ENCODE data around the gene FAM3B.

The FAM3B gene

DNA sequence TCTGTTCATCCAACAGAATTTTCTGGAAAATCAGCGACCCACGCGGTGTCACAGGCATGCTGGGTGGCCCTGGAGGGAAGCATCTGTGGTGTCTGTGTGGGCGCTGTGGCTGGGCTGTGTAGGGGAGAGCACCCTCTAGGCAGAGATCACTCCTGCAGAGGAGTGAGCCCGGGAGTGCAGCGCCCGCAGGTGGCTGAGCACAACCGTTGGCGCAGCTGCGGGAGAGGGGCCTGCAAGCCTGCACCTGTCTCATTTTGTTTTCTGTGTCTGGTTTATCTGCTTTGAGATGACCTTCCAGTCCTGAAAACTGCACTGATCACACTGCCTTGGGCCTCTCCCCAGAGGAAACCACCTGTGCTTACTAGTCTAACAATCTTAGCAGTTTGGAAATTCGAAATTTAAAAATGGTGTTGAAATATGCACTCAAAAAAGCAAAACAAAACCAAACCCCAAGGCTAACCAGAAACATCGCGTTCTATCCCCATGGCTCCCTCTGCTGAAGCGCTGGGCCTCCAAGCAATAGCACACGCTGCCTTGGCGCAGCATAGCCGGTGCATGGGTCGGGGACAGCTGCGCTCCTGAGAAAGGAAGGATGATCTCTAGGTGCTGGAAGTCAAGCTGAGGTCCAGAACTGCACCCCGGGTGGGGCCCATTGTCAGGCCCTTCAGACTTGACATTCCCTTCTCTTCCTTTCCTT, 4.8 kb downstream of the FAM3B start:
- H3K4me3 ChIP-seq (replicated peaks; ENCODE audit: insufficient read depth, low read length): no peak overlapping the region
- no peaks in the 10 kb centered on the region for H3K27me3 ChIP-seq (ENCODE audit: insufficient read depth, poor library complexity, severe bottlenecking)
- TF ChIP-seq, protein P1, sequence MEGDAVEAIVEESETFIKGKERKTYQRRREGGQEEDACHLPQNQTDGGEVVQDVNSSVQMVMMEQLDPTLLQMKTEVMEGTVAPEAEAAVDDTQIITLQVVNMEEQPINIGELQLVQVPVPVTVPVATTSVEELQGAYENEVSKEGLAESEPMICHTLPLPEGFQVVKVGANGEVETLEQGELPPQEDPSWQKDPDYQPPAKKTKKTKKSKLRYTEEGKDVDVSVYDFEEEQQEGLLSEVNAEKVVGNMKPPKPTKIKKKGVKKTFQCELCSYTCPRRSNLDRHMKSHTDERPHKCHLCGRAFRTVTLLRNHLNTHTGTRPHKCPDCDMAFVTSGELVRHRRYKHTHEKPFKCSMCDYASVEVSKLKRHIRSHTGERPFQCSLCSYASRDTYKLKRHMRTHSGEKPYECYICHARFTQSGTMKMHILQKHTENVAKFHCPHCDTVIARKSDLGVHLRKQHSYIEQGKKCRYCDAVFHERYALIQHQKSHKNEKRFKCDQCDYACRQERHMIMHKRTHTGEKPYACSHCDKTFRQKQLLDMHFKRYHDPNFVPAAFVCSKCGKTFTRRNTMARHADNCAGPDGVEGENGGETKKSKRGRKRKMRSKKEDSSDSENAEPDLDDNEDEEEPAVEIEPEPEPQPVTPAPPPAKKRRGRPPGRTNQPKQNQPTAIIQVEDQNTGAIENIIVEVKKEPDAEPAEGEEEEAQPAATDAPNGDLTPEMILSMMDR (IDR thresholded peaks at IDR 0.05; ENCODE audit: insufficient read depth, low read length): no peak
- H3K27ac ChIP-seq (replicated peaks): no peak overlapping the region
- DNase-seq (ENCODE audit: low read depth in 1 of 2, low spot score in 1 of 2): no peak

DNA sequence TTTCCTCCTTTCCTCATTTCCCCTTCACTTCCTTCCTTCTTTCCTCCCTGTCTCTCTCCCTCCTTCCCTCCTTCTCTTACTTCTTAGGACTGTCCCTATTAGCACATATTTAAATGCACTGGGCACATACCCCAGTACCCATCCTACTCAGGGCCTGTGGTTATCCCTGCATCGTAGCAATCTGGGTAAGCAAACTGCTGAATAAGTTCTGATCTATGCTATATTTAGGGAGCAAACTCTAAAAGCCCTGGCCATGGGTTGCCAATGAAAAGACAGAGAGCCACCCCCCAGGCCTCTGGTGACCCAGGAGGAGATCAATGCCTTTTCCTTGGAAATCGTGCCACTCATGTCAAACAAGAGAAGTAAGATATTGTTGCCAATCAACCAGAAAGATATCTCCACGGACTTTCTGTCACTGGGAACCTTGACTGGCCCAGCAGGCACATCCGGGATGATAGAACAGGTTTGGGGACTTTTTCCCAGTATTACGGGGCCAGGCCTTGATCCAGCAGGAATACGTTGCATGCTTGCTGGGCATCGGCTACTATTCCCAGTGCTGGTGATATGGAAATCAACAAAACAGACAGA, 5.4 kb downstream of the FAM3B start:
- Histone ChIP-seq H3K4me3 (replicated peaks; ENCODE audit: insufficient read depth, low read length) (no peak overlapping the region), H3K27ac (replicated peaks) (no peak overlapping the region), H3K27me3 (ENCODE audit: insufficient read depth, poor library complexity, severe bottlenecking) (no peaks in the 10 kb centered on the region)
- TF ChIP-seq GABPA (IDR thresholded peaks at IDR 0.05; ENCODE audit: low read depth): no peak
- no peak for TF ChIP-seq POLR2AphosphoS5 (IDR thresholded peaks at IDR 0.05; ENCODE audit: low read depth)
- TF ChIP-seq, protein P1 (IDR thresholded peaks at IDR 0.05; ENCODE audit: insufficient read depth, low read length): no peak
- no peak for TF ChIP-seq SPI1 (IDR thresholded peaks at IDR 0.05; ENCODE audit: borderline replicate concordance, low read depth)
- TF ChIP-seq, protein P2, sequence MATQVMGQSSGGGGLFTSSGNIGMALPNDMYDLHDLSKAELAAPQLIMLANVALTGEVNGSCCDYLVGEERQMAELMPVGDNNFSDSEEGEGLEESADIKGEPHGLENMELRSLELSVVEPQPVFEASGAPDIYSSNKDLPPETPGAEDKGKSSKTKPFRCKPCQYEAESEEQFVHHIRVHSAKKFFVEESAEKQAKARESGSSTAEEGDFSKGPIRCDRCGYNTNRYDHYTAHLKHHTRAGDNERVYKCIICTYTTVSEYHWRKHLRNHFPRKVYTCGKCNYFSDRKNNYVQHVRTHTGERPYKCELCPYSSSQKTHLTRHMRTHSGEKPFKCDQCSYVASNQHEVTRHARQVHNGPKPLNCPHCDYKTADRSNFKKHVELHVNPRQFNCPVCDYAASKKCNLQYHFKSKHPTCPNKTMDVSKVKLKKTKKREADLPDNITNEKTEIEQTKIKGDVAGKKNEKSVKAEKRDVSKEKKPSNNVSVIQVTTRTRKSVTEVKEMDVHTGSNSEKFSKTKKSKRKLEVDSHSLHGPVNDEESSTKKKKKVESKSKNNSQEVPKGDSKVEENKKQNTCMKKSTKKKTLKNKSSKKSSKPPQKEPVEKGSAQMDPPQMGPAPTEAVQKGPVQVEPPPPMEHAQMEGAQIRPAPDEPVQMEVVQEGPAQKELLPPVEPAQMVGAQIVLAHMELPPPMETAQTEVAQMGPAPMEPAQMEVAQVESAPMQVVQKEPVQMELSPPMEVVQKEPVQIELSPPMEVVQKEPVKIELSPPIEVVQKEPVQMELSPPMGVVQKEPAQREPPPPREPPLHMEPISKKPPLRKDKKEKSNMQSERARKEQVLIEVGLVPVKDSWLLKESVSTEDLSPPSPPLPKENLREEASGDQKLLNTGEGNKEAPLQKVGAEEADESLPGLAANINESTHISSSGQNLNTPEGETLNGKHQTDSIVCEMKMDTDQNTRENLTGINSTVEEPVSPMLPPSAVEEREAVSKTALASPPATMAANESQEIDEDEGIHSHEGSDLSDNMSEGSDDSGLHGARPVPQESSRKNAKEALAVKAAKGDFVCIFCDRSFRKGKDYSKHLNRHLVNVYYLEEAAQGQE (IDR thresholded peaks at IDR 0.05; ENCODE audit: insufficient replicate concordance, low read depth): no peak
- DNase-seq (ENCODE audit: low read depth in 1 of 2, low spot score in 1 of 2): no peak

DNA sequence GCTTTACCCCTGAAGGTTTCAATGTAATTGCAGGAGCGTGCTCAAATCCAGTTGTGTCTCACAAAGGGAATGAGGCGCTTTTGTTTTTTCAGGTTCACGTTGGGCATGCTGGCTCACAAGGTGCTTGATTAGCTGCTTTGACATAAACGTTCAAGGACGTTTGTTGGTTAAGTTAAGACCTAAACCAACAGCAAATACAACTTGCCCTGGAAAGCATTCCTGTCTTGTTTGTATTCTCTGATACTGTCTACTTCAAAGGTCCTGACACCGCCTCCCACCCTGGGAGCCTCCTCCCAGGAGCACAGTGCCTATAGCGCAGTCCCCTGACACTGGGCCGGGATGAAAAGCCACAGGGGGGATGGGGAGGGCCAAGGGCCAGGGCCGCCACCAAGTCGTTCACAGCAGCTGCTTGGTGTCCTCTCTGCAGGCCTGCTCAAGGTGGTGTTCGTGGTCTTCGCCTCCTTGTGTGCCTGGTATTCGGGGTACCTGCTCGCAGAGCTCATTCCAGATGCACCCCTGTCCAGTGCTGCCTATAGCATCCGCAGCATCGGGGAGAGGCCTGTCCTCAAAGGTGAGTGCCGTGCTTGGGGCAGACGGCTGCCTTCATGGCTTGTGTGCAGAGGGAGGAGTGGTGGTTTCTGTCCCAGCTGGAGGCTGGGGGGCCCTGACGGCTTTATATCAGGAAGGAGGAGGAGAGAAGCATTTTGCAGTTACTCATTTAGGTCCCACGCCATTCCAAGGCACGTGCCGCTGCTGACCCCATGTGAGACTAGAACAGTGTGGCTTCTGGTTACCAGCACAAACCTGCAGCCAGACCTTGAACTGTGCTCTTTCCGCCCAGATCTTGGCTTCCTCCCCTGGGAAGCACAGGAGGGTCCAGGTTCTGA, 6.1 kb downstream of the FAM3B start:
- no peak overlapping the region for H3K4me3 ChIP-seq (replicated peaks; ENCODE audit: insufficient read depth, low read length)
- no peak for DNase-seq (ENCODE audit: low read depth in 1 of 2, low spot score in 1 of 2)
- TF ChIP-seq, protein P2 (IDR thresholded peaks at IDR 0.05; ENCODE audit: insufficient replicate concordance, low read depth): no peak
- TF ChIP-seq GABPA (IDR thresholded peaks at IDR 0.05; ENCODE audit: low read depth): no peak
- TF ChIP-seq SPI1 (IDR thresholded peaks at IDR 0.05; ENCODE audit: borderline replicate concordance, low read depth): no peak
- no peak for TF ChIP-seq POLR2AphosphoS5 (IDR thresholded peaks at IDR 0.05; ENCODE audit: low read depth)
- TF ChIP-seq, protein P1 (IDR thresholded peaks at IDR 0.05; ENCODE audit: insufficient read depth, low read length): no peak
- H3K27ac ChIP-seq (replicated peaks): no peak overlapping the region
- H3K27me3 ChIP-seq (ENCODE audit: insufficient read depth, poor library complexity, severe bottlenecking): no peaks in the 10 kb centered on the region
